BE2C (cell line): Measurements from ENCODE around the gene DUSP11.

Experiments used
- DNase-seq: peaks from one replicate; pipeline ENCODE4 v3.0.0-alpha.2; 2020
- H3K27me3 ChIP-seq: fragments of 250-450 bp; sonication (Bioruptor Pico); 2 replicates; pipeline ENCODE4 v1.5.1; 2020; ENCODE audit warnings: mild to moderate bottlenecking
- H3K36me3 ChIP-seq: fragments of 250-450 bp; sonication (Bioruptor Pico); 2 replicates; pipeline ENCODE4 v1.5.1; 2020; ENCODE audit warnings: mild to moderate bottlenecking
- H3K4me1 ChIP-seq: fragments of 250-450 bp; sonication (Bioruptor Pico); 2 replicates; pipeline ENCODE4 v1.5.1; 2020
- H3K4me3 ChIP-seq: 2 replicates; pipeline ENCODE4 v1.5.1; 2011; ENCODE audit warnings: low read depth, low read length
- H3K9me3 ChIP-seq: fragments of 250-450 bp; sonication (Bioruptor Pico); 2 replicates; pipeline ENCODE4 v1.5.1; 2020
- CTCF ChIP-seq: IDR thresholded peaks from 2 replicates; pipeline ENCODE4 v1.5.1; 2012; ENCODE audit warnings: mild to moderate bottlenecking, low read depth, low read length

DUSP11 gene

GRCh38 chr2:73825408-73825807 lies 45.5 kb upstream of the DUSP11 start:
- no peaks in the 10 kb centered on the region for H3K36me3 ChIP-seq
- DNase-seq = no peak
- H3K4me1 ChIP-seq = no peaks in the 10 kb centered on the region
- TF ChIP-seq CTCF = no peak
- no peak overlapping the region for H3K4me3 ChIP-seq
- no peaks in the 10 kb centered on the region for H3K9me3 ChIP-seq
- H3K27me3 ChIP-seq = no peaks in the 10 kb centered on the region; the same call in 1 of the 2 replicates

GRCh38 chr2:73823916-73824523 lies 44.1 kb upstream of the DUSP11 start:
- peak; percentile 32 for DNase-seq
- Histone ChIP-seq H3K36me3 (no peaks in the 10 kb centered on the region), H3K4me1 (no peaks in the 10 kb centered on the region), H3K27me3 (no peaks in the 10 kb centered on the region; the same call in 1 of the 2 replicates), H3K9me3 (no peaks in the 10 kb centered on the region), H3K4me3 (no peak overlapping the region)
- TF ChIP-seq CTCF = peak; percentile 70

- no peak overlapping the region for H3K4me3 ChIP-seq
- H3K27me3 ChIP-seq = no peaks in the 10 kb centered on the region; the same call in 1 of the 2 replicates
- TF ChIP-seq CTCF = no peak
- DNase-seq = no peak
- H3K36me3 ChIP-seq = no peaks in the 10 kb centered on the region
- no peaks in the 10 kb centered on the region for H3K9me3 ChIP-seq
- H3K4me1 ChIP-seq = no peaks in the 10 kb centered on the region
Observed at GRCh38 chr2:73823416-73823815, 43.5 kb upstream of the DUSP11 start.

- no peaks in the 10 kb centered on the region for H3K36me3 ChIP-seq
- DNase-seq = no peak
- H3K4me1 ChIP-seq = no peaks in the 10 kb centered on the region
- no peak for TF ChIP-seq CTCF
- no peaks in the 10 kb centered on the region for H3K9me3 ChIP-seq
- H3K27me3 ChIP-seq = no peaks in the 10 kb centered on the region; the same call in 1 of the 2 replicates
- no peak overlapping the region for H3K4me3 ChIP-seq
Observed at GRCh38 chr2:73822991-73823390, 43.1 kb upstream of the DUSP11 start.

- Histone ChIP-seq H3K36me3 (no peaks in the 10 kb centered on the region), H3K9me3 (no peaks in the 10 kb centered on the region), H3K4me3 (no peak overlapping the region), H3K27me3 (no peaks in the 10 kb centered on the region; the same call in 1 of the 2 replicates), H3K4me1 (no peaks in the 10 kb centered on the region)
- TF ChIP-seq CTCF = no peak
- DNase-seq = no peak
Observed at GRCh38 chr2:73822276-73822675, 42.4 kb upstream of the DUSP11 start.

- H3K27me3 ChIP-seq = no peaks in the 10 kb centered on the region; the same call in 1 of the 2 replicates
Observed at GRCh38 chr2:73821669-73822068, 41.8 kb upstream of the DUSP11 start.

More at GRCh38 chr2:73821669-73822068, 41.8 kb upstream of the DUSP11 start:
- Histone ChIP-seq H3K4me3 (no peak overlapping the region), H3K9me3 (no peaks in the 10 kb centered on the region), H3K36me3 (no peaks in the 10 kb centered on the region), H3K4me1 (no peaks in the 10 kb centered on the region)
- DNase-seq = no peak
- no peak for TF ChIP-seq CTCF
